WERI-Rb-1 (cell line): ENCODE results near the gene MAPK12.
A peak's percentile ranks its signal among the peaks of the same experiment; 100 is the strongest.

Source experiments
- DNase-seq: peaks from one replicate; pipeline ENCODE4 v3.0.0-alpha.2; 2020
- H3K27ac ChIP-seq: fragments of 250-450 bp; sonication (Bioruptor Pico); 2 replicates; pipeline ENCODE4 v1.5.1; 2020; ENCODE audit warnings: mild to moderate bottlenecking, moderate library complexity
- H3K27me3 ChIP-seq: fragments of 250-450 bp; sonication (Bioruptor Pico); 2 replicates; pipeline ENCODE4 v1.5.1; 2021; ENCODE audit warnings: mild to moderate bottlenecking, low read depth, moderate library complexity; ENCODE audit not compliant: insufficient read depth, severe bottlenecking
- H3K36me3 ChIP-seq: fragments of 250-450 bp; sonication (Bioruptor Pico); 2 replicates; pipeline ENCODE4 v1.5.1; 2020; ENCODE audit warnings: mild to moderate bottlenecking, moderate library complexity
- H3K4me3 ChIP-seq: 2 replicates; pipeline ENCODE4 v1.5.1; 2011; ENCODE audit warnings: low read depth, mild to moderate bottlenecking, control low read depth, low read length
- H3K9me3 ChIP-seq: fragments of 250-450 bp; sonication (Bioruptor Pico); 2 replicates; pipeline ENCODE4 v1.5.1; 2021; ENCODE audit warnings: mild to moderate bottlenecking, moderate library complexity; ENCODE audit not compliant: severe bottlenecking
- TF ChIP-seq, protein P1 (sequence below): IDR thresholded peaks from 2 replicates; pipeline ENCODE4 v1.5.1; 2011; ENCODE audit warnings: low read depth, mild to moderate bottlenecking, control low read depth, inconsistent platforms, low read length

MAPK12 gene

DNA sequence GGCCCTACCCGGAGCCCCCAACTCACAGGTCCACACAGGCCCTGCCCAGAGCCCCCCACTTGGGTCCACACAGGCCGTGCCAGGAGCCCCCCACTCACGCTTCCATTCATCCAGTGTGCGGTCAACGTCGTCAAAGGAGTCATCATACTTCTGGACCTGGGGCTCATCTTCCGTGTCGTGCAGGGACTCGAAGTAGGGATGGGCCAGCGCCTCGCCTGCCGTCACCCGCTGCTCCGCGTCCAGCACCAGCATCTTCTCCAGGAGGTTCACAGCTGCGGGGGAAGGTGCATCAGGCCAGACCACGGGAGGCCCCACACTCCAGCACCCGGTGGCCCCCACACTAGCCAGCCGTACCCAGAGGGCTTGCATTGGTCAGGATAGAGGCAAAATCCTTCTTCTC lies 6.4 kb downstream of the MAPK12 start:
- Histone ChIP-seq H3K27ac (no peak overlapping the region), H3K9me3 (no peaks in the 10 kb centered on the region), H3K4me3 (no peak overlapping the region), H3K27me3 (no peaks in the 10 kb centered on the region), H3K36me3 (peaks cover 58% of the 10 kb centered on the region)
- no peak for DNase-seq
- TF ChIP-seq, protein P1, sequence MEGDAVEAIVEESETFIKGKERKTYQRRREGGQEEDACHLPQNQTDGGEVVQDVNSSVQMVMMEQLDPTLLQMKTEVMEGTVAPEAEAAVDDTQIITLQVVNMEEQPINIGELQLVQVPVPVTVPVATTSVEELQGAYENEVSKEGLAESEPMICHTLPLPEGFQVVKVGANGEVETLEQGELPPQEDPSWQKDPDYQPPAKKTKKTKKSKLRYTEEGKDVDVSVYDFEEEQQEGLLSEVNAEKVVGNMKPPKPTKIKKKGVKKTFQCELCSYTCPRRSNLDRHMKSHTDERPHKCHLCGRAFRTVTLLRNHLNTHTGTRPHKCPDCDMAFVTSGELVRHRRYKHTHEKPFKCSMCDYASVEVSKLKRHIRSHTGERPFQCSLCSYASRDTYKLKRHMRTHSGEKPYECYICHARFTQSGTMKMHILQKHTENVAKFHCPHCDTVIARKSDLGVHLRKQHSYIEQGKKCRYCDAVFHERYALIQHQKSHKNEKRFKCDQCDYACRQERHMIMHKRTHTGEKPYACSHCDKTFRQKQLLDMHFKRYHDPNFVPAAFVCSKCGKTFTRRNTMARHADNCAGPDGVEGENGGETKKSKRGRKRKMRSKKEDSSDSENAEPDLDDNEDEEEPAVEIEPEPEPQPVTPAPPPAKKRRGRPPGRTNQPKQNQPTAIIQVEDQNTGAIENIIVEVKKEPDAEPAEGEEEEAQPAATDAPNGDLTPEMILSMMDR, result no peak

DNA sequence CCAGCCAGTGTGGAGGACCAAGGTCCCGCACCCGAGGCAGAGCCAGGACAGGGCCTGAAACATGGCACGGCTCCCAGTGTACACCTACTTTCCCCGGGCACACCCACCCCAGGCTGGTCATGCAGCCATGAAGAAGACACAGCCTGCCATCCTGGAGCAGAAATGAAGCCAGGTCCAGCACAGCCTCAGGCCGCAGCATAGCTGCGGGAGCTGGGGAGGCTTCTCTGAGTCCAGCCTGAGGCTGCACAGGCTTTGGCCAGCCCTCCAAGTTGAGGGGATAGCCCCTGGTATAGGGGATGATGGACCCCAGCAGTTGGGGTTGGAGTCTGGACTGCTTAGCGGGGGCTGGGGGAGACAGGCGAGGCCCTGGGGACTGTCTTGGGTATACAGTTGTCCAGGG lies 7.5 kb downstream of the MAPK12 start:
- Histone ChIP-seq H3K27ac (no peak overlapping the region), H3K27me3 (no peaks in the 10 kb centered on the region), H3K9me3 (no peaks in the 10 kb centered on the region), H3K4me3 (no peak overlapping the region), H3K36me3 (peaks cover 51% of the 10 kb centered on the region)
- no peak for DNase-seq
- TF ChIP-seq, protein P1, result no peak

DNA sequence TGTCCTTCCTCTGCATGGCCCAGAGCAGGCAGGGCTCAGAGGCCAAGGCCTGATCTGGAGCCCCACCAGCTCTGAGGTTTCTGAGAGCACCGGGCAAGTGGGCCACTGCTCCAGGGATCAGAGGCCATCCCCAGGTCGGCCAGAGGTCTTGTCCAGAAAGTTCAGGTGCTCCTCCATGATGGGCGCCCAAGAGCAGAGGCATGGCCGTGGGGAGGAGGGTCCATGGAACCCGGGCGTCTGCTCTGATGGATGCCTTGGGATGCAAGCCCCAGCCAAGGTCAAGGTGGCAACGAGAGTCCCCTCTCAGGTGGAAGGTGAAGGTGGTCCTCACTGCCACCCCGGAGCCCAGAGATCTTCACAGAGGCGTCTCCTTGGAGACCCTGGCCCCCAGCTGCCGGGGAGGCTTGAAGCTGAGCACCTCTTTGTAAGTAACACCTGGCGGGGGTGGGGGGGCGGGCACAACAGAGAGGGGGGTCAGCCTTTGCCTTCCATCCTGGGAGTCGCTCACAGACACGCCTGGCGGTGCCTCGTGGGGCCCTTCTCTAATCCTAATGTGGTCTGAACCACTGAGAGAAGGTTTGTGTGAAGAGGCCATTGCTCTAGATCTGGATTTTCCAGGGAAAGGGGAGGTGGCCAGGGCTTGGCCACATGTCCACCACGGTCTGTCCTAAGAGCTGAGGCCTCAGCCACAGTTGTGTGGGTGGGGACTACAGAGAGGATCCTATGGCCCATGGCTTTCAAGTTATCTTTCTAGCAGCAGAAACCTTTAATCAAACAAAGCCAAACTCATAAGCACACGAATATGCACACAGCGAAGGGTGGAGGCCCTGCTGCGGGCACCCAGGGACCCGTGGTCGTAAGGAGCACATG lies 8.2 kb downstream of the MAPK12 start:
- TF ChIP-seq, protein P1, result no peak
- Histone ChIP-seq H3K4me3 (no peak overlapping the region), H3K27ac (no peak overlapping the region), H3K36me3 (peaks cover 49% of the 10 kb centered on the region), H3K9me3 (no peaks in the 10 kb centered on the region), H3K27me3 (no peaks in the 10 kb centered on the region)
- DNase-seq, result no peak

DNA sequence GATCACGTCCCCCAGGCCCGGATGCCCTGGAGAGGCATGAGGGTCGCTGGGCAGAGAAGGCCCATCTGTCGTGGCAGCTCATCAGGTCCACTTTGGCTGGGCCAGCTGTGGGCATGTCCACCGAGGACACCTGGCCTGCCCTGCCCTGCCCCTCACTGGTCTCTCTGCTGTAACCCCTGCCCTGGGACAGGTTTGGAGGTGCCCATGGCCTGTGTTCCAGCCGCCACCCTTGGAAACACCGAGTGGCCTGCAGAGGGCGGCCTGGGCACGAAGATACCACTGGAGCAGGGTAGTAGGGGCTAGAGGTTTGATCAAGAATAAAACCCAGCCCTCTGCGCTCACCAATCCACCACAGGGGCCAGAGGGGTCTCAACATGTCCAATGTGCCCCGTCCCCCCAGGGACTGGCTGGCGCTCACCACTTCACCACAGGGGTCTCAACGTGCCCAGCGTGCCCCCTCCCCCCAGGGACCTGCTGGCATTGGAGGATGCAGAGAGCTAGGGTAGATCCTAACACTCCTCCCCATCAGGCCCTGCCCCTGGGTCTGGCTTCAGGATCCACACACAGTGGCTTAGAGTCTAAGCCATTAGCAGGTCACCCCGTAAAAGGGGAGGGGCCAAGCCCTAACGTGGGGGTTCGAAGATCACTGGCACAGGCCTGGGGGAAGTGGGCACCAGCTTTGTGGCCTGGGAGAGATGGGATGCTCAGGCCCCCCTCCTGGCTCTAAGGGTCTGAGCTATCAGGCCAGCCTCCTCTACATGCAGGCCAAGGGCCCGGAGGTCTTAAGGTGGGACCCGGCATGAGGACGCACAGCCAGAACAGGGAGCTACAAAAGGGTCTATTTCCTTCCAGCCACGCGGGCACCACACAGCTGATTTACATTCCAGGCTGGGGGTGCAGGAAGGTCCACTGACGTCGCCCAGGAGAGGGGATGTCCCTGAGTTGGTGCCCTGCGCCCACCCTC lies 9.1 kb downstream of the MAPK12 start:
- Histone ChIP-seq H3K27me3 (no peaks in the 10 kb centered on the region), H3K27ac (no peak overlapping the region; the same call in 1 of the 2 replicates), H3K36me3 (peaks cover 51% of the 10 kb centered on the region), H3K9me3 (no peaks in the 10 kb centered on the region), H3K4me3 (no peak overlapping the region)
- DNase-seq, result peak; percentile 75
- TF ChIP-seq, protein P1, result peak; percentile 71

DNA sequence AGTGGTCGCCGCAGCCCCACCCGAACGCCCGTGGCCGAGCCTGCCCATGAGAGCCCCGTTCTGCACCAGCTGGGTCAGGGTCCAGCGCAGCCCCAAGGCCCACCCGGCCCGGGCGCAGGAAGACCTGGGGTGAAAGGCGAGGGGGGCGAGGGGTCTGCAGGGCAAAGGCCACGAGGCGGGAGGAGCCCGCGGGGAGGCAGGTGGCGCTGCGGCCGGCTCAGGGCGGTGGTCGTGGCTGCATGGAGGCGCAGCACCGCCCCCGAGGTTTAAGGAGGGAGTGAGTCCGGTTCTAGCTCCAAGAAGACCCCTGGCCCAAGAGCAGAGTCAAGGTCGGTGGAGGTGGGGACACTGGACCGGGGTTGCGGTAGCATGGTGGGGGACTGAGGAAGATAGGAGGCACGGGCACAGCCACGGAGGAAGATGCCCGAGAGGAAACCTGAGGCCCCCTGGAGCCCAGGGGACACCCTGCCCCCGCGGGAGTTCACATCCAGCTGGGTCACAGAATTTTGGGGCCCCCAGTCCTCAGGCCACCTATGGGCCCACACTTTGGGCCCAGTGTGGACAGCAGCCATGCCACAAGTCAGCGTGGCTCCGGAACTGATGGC lies 9.9 kb downstream of the MAPK12 start:
- H3K4me3 ChIP-seq, result peak overlapping the region; percentile 70; the same call in 1 of the 2 replicates
- peaks cover 52% of the 10 kb centered on the region for H3K36me3 ChIP-seq
- H3K27me3 ChIP-seq, result no peaks in the 10 kb centered on the region
- no peaks in the 10 kb centered on the region for H3K9me3 ChIP-seq
- TF ChIP-seq, protein P1, result no peak
- H3K27ac ChIP-seq, result peak overlapping the region; percentile 68
- no peak for DNase-seq
